Fibroblast of pulmonary artery (primary cell): ENCODE data around the gene UGGT2.

ENCODE experiments used
- DNase-seq: peaks from one replicate; pipeline ENCODE4 v3.0.0-alpha.2; 2010; ENCODE audit warnings: low read depth
- H3K4me3 ChIP-seq: replicated peaks from 2 replicates; pipeline ENCODE4 v1.5.1; 2011; ENCODE audit warnings: low read depth, mild to moderate bottlenecking, control low read depth, low read length, moderate library complexity
- TF ChIP-seq, protein P1 (sequence below): IDR thresholded peaks from 2 replicates; pipeline ENCODE4 v1.5.1; 2011; ENCODE audit warnings: mild to moderate bottlenecking, control low read depth, low read length, inconsistent platforms; ENCODE audit errors: missing control alignments

UGGT2 gene

DNA sequence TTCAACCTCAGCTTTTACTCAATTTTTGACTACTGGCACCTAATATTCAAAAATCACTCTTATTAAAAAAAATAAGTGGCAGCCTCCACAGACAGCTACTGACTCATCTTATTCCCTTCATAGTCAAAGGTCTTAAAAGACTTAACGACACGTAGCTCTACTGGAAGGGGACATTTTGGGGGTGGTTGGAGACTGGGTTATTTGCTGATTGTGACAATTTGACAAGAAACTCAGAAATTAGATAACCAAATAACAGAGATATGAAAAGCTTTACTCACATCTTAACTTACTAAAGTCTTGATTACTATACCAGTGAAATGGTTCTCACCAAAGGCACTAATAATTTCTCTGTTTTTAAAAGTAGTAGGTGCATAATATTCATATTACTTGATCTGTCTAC lies 25.7 kb downstream of the UGGT2 start:
- no peak for DNase-seq
- TF ChIP-seq, protein P1, sequence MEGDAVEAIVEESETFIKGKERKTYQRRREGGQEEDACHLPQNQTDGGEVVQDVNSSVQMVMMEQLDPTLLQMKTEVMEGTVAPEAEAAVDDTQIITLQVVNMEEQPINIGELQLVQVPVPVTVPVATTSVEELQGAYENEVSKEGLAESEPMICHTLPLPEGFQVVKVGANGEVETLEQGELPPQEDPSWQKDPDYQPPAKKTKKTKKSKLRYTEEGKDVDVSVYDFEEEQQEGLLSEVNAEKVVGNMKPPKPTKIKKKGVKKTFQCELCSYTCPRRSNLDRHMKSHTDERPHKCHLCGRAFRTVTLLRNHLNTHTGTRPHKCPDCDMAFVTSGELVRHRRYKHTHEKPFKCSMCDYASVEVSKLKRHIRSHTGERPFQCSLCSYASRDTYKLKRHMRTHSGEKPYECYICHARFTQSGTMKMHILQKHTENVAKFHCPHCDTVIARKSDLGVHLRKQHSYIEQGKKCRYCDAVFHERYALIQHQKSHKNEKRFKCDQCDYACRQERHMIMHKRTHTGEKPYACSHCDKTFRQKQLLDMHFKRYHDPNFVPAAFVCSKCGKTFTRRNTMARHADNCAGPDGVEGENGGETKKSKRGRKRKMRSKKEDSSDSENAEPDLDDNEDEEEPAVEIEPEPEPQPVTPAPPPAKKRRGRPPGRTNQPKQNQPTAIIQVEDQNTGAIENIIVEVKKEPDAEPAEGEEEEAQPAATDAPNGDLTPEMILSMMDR, result no peak
- H3K4me3 ChIP-seq, result no peak overlapping the region

- TF ChIP-seq, protein P1, result no peak
- no peak overlapping the region for H3K4me3 ChIP-seq
- peak; percentile 31 for DNase-seq
These were observed 27.9 kb downstream of the UGGT2 start for GRCh38 chr13:96025283-96025682.

GRCh38 chr13:96020931-96021330 lies 32.3 kb downstream of the UGGT2 start:
- no peak overlapping the region for H3K4me3 ChIP-seq
- DNase-seq, result no peak
- TF ChIP-seq, protein P1, result no peak

DNA sequence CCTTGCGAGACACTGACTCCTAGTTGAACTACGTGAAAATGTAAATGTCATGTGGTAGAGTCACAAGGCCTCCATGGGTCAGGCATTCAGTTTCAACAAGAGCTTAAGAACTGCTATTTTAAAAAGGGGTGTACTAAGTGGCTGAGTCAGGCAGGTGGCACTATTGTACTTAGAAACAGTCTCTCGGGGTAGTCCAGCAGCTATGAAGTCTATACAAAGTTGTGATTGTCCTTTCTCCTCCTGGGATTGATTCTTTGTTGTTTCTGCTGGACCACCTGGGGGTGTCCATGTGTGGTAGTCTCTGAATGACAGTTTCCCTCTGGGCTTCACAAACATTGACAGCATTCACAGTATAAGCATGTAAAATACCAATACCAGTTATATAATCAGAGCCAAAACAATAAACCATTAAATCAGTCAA lies 33.0 kb downstream of the UGGT2 start:
- peak; percentile 88 for DNase-seq
- no peak overlapping the region for H3K4me3 ChIP-seq
- TF ChIP-seq, protein P1, result peak; percentile 75

- no peak for DNase-seq
- H3K4me3 ChIP-seq, result no peak overlapping the region
- TF ChIP-seq, protein P1, result no peak
These were observed 35.1 kb downstream of the UGGT2 start for GRCh38 chr13:96018135-96018534.

DNA sequence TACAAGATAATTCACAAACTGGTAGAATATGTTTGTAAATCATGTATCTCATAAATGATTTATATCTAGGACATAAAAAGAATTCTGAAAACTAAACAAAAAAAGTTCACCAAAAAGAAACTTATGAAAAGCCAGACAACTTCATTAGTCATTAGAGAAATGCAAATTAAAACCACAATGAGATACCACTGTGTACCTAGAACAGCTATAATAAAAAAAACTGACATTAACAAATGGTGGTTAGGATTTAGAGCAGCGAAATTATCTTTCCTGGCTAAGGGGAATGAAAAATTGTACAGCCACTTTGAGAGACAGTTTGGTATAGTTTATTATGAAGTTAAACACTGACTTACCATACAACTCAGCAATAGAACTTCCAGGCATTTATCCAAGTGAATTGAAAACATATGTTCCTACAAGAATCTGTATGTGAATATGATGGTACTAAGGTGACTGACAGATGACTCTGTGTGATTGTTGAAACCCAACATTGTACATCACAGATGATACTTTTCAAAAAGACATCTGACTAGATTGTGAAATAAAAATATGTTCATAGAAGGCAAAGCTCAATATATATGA lies 41.8 kb downstream of the UGGT2 start:
- TF ChIP-seq, protein P1, result no peak
- DNase-seq, result no peak
- H3K4me3 ChIP-seq, result no peak overlapping the region

- DNase-seq, result peak; percentile 36
- TF ChIP-seq, protein P1, result peak; percentile 35
- H3K4me3 ChIP-seq, result no peak overlapping the region
These were observed 49.9 kb downstream of the UGGT2 start for GRCh38 chr13:96003304-96003703.
